HG02840 (cell line): ENCODE measurements around the gene TCL1B.

Source experiments
- ATAC-seq: cut with Tn5 transposase; IDR thresholded peaks from one replicate; pipeline ENCODE4 v1.9.1; 2021; ENCODE audit warnings: mild to moderate bottlenecking, moderate library complexity, moderate number of reproducible peaks; ENCODE audit not compliant: unreplicated experiment, low FRiP score

TCL1B gene

GRCh38 chr14:95741781-95742180, 55.6 kb downstream of the TCL1B start:
- ATAC-seq = no peak
